ENCODE results near the gene TMEM117.

The TMEM117 gene

DNA sequence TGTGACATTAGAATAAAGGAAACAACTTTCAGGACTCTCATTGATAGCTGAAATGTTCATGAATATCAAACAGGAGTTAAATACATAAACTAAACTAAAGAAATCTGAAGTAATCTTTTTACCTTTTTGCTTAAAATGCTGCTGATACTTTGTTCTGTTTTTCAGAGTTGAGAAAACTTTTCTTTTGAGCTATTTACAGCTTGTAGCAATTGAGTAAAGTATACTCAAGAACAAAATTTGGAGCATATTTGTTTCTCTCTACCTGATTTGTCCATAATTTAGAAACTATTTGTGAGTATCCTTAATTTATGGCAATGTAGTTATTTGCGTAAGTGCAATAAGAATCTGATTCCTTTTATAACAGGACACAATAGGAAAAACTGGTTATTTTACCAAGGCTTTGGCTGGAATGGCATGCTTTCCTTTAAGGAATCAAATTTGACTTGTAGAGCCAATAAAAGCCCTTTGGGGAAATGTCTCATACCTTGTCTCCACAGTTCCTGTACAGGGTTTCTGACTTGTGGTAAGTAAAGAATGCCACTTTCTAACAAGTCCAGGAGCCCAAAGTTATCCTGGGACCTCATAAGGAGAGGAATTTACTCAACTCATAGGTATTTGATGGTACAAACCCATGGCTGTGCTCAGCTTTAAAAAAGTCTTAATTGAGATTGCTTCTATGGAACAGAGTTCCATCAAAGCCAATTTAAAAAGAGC is 195.7 kb downstream of the TMEM117 start:
- Histone ChIP-seq H3K4me1 (ENCODE audit: control insufficient read depth, insufficient read depth, low read length) (no peaks in the 10 kb centered on the region), H3K36me3 (ENCODE audit: control insufficient read depth in 2 of 2, insufficient read depth in 1 of 2, low read length in 2 of 2) (no peaks in the 10 kb centered on the region), H3K27ac (ENCODE audit: extremely low read depth, low read depth, low read length) (no peak overlapping the region), H3K9me3 (ENCODE audit: control insufficient read depth, insufficient read depth, low read depth, low read length) (no peaks in the 10 kb centered on the region), H3K4me3 (ENCODE audit: low read depth, low read length) (no peak overlapping the region)
- POLR2A ChIA-PET = no interaction called here
- CTCF ChIA-PET = interaction anchor here (0.8 to 1.2 kb wide), 2 partner anchors 16 to 539 kb away, joined by 3 read pairs; no protein-coding TSS in a partner anchor
- TF ChIP-seq, protein P1, sequence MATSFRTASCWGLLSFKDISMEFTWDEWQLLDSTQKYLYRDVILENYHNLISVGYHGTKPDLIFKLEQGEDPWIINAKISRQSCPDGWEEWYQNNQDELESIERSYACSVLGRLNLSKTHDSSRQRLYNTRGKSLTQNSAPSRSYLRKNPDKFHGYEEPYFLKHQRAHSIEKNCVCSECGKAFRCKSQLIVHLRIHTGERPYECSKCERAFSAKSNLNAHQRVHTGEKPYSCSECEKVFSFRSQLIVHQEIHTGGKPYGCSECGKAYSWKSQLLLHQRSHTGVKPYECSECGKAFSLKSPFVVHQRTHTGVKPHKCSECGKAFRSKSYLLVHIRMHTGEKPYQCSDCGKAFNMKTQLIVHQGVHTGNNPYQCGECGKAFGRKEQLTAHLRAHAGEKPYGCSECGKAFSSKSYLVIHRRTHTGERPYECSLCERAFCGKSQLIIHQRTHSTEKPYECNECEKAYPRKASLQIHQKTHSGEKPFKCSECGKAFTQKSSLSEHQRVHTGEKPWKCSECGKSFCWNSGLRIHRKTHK (tag by site-specific recombination; IDR thresholded peaks at IDR 0.05) = 0 out of 2 replicates have a peak, but pooled peaks have one; percentile 10
- no peak for TF ChIP-seq ZBTB1 (tag by site-specific recombination; IDR thresholded peaks at IDR 0.05)
- 0 out of 2 replicates have a peak, but pooled peaks have one; percentile 55 for TF ChIP-seq ZNF626 (tag by site-specific recombination; IDR thresholded peaks at IDR 0.05)
- peak; percentile 79 for TF ChIP-seq SETDB1 (IDR thresholded peaks at IDR 0.05; ENCODE audit: insufficient read length, low read length)

DNA sequence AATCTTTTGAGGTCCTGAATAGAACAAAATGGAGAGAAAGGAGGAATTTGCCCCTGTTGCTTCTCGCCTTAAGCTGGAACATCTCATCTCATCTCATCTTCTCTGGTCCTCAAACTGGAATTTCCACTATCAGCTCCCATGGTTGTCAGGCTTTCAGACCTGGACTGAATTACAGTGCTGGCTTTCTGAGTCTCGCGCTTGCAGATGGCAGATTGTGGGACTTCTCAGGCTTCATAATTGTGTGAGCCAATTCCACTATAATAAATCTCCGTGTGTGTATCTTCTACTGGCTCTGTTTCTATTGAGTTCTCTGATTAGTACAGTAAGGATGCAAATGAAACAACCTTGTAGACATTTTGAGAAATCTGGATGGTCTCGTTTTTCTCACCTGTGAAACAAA is 199.0 kb downstream of the TMEM117 start:
- no peak overlapping the region for H3K4me3 ChIP-seq (ENCODE audit: low read depth, low read length)
- CTCF ChIA-PET = interaction anchor here (0.7 kb wide), 1 partner anchor 101 kb away, joined by 3 read pairs; no protein-coding TSS in a partner anchor
- no peak overlapping the region for H3K27ac ChIP-seq (ENCODE audit: extremely low read depth, low read depth, low read length)
- H3K4me1 ChIP-seq (ENCODE audit: control insufficient read depth, insufficient read depth, low read length) = no peaks in the 10 kb centered on the region
- TF ChIP-seq KLF1 (tag by site-specific recombination; IDR thresholded peaks at IDR 0.05) = no peak
- TF ChIP-seq, protein P2, sequence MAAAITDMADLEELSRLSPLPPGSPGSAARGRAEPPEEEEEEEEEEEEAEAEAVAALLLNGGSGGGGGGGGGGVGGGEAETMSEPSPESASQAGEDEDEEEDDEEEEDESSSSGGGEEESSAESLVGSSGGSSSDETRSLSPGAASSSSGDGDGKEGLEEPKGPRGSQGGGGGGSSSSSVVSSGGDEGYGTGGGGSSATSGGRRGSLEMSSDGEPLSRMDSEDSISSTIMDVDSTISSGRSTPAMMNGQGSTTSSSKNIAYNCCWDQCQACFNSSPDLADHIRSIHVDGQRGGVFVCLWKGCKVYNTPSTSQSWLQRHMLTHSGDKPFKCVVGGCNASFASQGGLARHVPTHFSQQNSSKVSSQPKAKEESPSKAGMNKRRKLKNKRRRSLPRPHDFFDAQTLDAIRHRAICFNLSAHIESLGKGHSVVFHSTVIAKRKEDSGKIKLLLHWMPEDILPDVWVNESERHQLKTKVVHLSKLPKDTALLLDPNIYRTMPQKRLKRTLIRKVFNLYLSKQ (tag by site-specific recombination; IDR thresholded peaks at IDR 0.05; ENCODE audit: borderline replicate concordance) = no peak
- TF ChIP-seq FEZF1 (tag by site-specific recombination; IDR thresholded peaks at IDR 0.05) = no peak
- TF ChIP-seq HOXC10 (CRISPR knock-in tag; IDR thresholded peaks at IDR 0.05) = no peak
- no peak for TF ChIP-seq ZNF707 (tag by site-specific recombination; IDR thresholded peaks at IDR 0.05)
- TF ChIP-seq ZNF544 (tag by site-specific recombination; IDR thresholded peaks at IDR 0.05) = no peak
- TF ChIP-seq KLF9 (tag by site-specific recombination; IDR thresholded peaks at IDR 0.05; ENCODE audit: low read depth) = no peak
- POLR2A ChIA-PET = no interaction called here
- H3K9me3 ChIP-seq (ENCODE audit: control insufficient read depth, insufficient read depth, low read depth, low read length) = no peaks in the 10 kb centered on the region
- no peaks in the 10 kb centered on the region for H3K36me3 ChIP-seq (ENCODE audit: control insufficient read depth in 2 of 2, insufficient read depth in 1 of 2, low read length in 2 of 2)

DNA sequence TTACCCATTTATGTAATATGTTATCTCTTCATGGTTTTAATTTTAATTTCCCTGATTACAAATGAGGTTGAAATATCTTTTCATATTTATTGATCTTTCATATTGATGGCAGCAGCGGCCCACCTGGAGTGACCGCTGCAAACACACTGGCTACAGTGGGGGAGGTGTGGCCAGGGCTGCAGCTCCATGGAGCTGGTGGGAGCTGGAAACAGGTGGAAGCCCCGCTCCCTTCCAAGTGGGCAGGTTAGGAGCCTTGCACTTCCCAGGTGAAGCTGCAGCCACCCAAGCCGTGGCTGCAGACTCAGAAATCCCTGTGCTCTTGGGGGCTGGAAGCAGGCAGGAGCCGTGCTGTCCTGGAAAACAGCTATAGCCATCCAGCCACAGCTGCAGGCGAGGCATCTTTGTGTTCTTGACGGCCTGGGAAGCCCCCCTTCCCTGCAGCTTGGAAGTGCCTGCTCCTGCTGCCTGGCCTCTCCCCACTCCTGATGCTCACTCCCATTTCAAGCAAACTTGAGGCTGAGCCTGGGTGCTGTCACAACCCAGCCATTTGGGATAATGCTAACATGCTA is 201.1 kb downstream of the TMEM117 start:
- POLR2A ChIA-PET = no interaction called here
- Histone ChIP-seq H3K4me1 (ENCODE audit: control insufficient read depth, insufficient read depth, low read length) (no peaks in the 10 kb centered on the region), H3K9me3 (ENCODE audit: control insufficient read depth, insufficient read depth, low read depth, low read length) (no peaks in the 10 kb centered on the region), H3K4me3 (ENCODE audit: low read depth, low read length) (no peak overlapping the region), H3K27ac (ENCODE audit: extremely low read depth, low read depth, low read length) (no peak overlapping the region), H3K36me3 (ENCODE audit: control insufficient read depth in 2 of 2, insufficient read depth in 1 of 2, low read length in 2 of 2) (no peaks in the 10 kb centered on the region)
- no peak for TF ChIP-seq ZNF792 (tag by site-specific recombination; IDR thresholded peaks at IDR 0.05)
- TF ChIP-seq ZNF248 (tag by site-specific recombination; IDR thresholded peaks at IDR 0.05) = no peak
- TF ChIP-seq SP3 (tag by site-specific recombination; IDR thresholded peaks at IDR 0.05) = no peak
- no peak for TF ChIP-seq ZNF830 (tag by site-specific recombination; IDR thresholded peaks at IDR 0.05; ENCODE audit: low read depth)
- no peak for TF ChIP-seq ZNF324 (tag by site-specific recombination; IDR thresholded peaks at IDR 0.05)
- no peak for TF ChIP-seq KLF1 (tag by site-specific recombination; IDR thresholded peaks at IDR 0.05)
- no peak for TF ChIP-seq ZBTB20 (tag by site-specific recombination; IDR thresholded peaks at IDR 0.05)
- TF ChIP-seq ZNF747 (tag by site-specific recombination; IDR thresholded peaks at IDR 0.05) = no peak
- no peak for TF ChIP-seq ZNF223 (tag by site-specific recombination; IDR thresholded peaks at IDR 0.05)
- TF ChIP-seq ZNF658 (tag by site-specific recombination; IDR thresholded peaks at IDR 0.05) = no peak
- TF ChIP-seq, protein P3, sequence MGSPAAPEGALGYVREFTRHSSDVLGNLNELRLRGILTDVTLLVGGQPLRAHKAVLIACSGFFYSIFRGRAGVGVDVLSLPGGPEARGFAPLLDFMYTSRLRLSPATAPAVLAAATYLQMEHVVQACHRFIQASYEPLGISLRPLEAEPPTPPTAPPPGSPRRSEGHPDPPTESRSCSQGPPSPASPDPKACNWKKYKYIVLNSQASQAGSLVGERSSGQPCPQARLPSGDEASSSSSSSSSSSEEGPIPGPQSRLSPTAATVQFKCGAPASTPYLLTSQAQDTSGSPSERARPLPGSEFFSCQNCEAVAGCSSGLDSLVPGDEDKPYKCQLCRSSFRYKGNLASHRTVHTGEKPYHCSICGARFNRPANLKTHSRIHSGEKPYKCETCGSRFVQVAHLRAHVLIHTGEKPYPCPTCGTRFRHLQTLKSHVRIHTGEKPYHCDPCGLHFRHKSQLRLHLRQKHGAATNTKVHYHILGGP (tag by site-specific recombination; IDR thresholded peaks at IDR 0.05) = no peak
- CTCF ChIA-PET = no interaction called here
